Measurements from ENCODE around the gene APLF.

DNA sequence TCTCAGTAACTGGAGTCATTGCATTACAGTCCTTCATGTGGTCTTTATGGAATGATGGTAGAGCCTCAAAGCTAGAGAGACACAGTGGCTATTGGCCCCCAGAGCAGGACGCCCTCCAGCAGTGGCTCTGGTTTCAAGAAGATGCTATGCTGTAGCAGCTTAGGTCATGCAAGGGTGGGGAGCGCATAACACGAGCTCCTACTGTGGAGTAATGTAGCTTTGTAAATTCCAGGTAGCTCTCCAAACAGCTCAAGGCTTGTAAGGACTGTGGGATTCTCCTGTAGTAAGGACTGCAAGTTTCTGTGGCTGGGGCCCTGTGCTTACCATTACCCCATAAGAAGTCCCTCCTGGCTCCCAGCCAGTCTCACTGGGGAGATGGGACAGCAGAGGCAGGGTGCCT, 15.6 kb downstream of the APLF start:
- TF ChIP-seq, protein P1, sequence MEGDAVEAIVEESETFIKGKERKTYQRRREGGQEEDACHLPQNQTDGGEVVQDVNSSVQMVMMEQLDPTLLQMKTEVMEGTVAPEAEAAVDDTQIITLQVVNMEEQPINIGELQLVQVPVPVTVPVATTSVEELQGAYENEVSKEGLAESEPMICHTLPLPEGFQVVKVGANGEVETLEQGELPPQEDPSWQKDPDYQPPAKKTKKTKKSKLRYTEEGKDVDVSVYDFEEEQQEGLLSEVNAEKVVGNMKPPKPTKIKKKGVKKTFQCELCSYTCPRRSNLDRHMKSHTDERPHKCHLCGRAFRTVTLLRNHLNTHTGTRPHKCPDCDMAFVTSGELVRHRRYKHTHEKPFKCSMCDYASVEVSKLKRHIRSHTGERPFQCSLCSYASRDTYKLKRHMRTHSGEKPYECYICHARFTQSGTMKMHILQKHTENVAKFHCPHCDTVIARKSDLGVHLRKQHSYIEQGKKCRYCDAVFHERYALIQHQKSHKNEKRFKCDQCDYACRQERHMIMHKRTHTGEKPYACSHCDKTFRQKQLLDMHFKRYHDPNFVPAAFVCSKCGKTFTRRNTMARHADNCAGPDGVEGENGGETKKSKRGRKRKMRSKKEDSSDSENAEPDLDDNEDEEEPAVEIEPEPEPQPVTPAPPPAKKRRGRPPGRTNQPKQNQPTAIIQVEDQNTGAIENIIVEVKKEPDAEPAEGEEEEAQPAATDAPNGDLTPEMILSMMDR (IDR thresholded peaks at IDR 0.05) = no peak
- TF ChIP-seq EP300 (IDR thresholded peaks at IDR 0.05) = no peak
- TF ChIP-seq POLR2A (IDR thresholded peaks at IDR 0.05) = no peak

Data from tibial nerve (tissue), 4 donors.